ENCODE measurements around the gene TEK.

GRCh38 chr9:27088981-27089380, 20.0 kb upstream of the TEK start:
- no peak for TF ChIP-seq EZH2phosphoT487 (IDR thresholded peaks at IDR 0.05; ENCODE audit: insufficient read depth, low read depth)
- no peak for TF ChIP-seq EZH2 (IDR thresholded peaks at IDR 0.05; ENCODE audit: insufficient read depth, poor library complexity, severe bottlenecking)

Data from GM23248 (cell line).